Globus pallidus (tissue), 1 donor: ENCODE results near the gene PLB1.

Source experiments
- DNase-seq: peaks from one replicate; pipeline ENCODE4 v3.0.0-alpha.2; 2015; ENCODE audit warnings: low spot score

PLB1 gene

DNA sequence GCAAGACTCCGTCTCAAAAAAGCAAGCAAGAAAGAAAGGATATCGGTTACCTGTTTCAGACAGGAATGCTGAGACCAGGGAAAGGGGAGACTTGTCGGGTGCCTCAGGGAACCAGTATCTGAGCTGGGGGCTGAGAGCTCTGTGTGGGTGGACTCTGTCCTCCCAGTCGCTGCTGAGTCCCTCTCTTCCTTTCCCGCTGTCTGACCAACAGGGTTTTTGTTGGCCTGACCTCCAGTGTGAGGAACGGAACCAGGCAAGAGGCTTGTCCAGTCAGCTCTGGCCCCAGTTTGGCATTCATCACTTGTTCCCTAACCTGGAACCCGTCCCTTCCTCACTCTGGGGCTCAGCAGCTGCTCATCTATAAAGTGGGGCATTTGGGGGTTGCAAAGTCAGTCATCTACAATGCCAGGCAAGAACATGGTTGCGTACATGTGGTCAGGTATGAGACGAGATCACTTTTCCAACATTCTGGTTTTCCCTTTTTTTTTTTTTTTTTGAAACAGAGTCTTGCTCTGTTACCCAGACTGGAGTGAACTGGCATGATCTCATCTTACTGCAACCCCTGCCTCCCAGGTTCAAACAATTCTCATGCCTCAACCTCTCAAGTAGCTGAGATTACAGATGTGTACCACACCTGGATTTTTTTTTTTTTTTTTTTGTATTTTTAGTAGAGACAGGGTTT lies 116.4 kb downstream of the PLB1 start:
- DNase-seq = no peak

DNA sequence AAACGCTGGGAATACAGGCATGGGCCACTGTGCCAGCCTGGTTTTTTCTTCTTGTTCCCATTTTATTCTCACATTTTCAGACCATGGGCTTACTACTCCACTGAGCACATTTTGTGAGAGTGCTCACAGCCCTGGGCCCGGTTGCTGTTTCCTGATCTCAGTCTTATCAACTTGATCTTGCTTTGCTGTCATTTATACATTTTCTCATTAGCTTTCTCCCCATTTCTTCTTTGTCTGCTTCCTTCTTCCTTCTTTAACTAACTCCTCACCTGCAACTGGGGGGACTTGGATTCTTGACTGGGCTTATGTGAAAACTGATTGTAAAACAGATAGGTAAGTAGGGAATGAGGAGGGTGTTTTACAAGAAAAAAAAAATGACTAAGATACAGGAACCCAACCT lies 117.3 kb downstream of the PLB1 start:
- DNase-seq = no peak

DNA sequence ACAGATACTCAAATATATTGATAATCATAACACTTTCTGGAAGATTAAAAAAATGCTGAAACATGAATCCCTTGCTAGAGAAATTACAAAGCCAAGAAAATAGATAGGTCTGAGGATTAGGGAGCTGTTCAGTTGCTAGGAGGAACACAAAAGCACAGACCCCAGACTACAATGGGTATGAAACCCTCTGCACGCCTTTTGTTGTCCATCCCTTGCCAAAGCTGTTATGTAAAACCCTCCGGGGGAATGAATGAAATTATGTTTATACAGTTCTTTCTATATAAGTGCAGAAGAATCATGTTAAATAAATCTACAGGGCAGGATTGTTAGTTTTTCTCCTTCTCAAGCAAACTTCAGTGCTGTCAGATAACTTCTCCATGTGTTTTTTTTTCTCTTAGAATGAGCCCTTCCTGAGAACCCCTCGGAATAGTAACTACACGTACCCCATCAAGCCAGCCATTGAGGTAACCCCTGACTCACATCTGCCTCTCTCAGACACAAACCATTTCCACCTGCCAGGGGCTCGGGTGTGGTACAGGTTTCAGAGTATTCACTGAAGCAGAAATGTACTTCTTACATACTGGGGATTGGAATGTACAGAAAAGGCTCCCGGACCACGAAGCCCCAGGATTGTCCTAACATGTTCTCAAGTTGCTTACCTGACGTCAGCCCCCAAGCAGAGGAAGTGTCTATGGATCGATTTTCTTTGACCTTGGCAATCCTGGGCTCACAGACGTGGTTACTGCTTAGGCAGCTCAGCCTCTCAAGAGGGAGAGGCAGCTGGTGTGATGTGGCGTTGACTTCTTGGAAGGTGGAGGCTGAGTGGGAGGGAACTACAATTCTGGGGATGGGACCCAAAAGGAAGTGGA lies 118.0 kb downstream of the PLB1 start:
- DNase-seq = no peak

DNA sequence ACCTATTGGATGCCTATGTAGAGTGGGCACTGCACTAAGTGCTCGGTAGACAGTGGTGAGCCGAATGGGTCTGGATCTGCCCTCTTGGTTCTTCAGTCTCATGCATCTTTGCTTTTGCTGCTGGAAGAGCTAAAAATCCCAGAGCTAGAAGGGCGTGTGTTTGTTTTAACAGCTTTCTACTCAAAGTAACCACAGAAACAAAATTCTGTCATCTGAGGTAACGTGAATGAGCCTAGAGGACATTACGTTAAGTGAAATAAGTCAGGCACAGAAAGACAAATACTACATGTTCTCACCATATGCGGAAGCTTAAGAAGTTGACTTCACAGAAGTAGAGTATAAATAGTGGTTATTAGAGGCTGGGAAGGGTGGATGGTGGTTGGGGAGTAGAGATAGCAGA lies 119.8 kb downstream of the PLB1 start:
- DNase-seq = no peak

DNA sequence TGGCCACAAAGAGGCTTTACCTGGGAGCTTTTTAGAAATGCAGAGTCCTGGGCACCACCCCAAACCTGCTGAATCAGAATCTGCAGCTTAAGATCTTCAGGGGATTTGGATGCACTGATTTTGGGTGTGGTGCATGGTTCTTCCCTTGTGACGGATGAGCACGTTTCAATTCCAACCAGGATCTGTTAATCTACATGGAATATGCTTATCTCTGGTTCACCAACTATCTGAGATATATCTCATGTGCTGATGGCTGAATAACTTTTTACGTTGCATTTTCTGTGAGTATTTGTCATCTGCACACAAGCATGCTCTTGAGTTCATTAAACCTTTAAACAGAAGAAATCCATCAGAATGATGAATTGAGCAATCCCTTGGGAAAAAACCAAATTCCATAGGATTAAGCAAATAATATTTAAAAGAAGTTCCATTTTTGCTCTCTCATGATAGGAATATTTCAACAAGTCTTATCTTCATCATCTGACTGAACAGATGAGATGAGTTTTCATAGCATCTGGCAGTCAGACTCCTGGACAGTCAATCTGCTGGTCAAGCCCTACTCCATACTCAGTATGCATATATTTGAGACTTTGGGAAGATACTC lies 120.6 kb downstream of the PLB1 start:
- no peak for DNase-seq

DNA sequence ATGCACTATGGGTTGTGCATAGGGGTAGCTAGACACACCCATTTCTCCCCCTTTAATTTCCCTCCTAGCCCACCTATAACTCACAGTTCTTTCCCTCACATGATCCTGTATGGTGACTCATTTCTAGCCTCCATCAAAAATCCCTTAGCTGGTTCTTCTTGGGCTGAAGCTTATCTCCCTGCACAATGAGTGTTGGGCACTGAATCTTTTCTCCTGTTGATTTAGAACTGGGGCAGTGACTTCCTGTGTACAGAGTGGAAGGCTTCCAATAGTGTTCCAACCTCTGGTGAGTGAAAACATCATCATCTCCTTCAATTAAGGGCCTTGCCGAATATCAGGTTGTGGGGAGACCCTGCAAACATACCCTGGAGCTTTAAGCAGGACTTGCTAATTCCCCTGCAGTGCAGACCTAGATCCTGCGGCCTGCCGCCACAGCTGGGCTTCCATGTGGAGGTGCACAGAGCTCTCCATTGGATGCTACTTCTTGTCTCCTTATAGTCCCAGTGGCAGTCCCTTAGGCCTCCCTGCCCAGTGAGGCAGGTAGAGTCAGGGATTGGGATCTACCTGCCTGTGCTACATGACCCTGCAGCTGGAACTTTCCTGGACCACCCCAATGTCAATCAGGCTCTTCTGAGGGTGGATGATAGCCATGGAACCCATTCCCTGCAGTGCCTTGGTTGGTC lies 121.8 kb downstream of the PLB1 start:
- no peak for DNase-seq

DNA sequence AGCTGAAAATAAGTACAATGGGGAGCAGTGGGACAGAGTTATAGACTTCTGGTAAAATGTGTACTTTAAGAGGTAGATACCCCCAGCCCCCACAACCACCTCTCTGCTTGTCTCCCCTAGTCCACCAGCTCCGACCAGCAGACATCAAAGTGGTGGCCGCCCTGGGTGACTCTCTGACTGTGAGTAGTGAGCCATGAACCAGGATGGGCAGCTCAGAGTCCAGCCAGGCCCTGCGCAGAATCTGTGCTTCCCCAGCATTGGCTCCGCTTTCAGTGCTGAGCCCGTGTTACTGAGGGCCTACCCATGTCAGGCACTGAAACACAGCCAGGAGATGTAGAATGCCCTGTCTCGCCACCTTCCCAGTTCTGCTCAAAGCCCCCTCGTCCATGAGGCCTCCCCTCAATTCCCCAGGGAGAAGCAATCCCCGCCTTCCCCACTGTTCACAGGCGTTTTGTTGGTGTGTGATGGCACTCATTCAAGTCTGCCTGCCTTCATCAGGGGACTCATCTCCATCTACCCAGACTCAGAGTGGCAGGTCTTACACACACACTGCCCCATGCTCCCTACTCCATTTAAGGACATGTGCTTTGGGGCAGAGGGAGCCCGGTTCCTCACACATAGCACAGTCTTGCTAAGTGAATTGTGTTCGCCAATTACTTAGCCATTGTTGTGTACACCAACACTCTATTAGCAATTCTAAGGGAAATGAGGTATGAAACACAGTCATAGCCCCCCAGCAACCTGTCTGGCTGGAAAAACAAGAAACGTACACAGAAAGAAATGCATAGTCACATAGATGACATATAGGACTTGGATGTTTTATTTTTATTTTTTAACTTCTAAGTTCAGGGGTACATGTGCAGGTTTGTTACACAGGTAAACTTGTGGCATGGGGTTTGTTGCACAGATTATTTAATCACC lies 122.6 kb downstream of the PLB1 start:
- no peak for DNase-seq

DNA sequence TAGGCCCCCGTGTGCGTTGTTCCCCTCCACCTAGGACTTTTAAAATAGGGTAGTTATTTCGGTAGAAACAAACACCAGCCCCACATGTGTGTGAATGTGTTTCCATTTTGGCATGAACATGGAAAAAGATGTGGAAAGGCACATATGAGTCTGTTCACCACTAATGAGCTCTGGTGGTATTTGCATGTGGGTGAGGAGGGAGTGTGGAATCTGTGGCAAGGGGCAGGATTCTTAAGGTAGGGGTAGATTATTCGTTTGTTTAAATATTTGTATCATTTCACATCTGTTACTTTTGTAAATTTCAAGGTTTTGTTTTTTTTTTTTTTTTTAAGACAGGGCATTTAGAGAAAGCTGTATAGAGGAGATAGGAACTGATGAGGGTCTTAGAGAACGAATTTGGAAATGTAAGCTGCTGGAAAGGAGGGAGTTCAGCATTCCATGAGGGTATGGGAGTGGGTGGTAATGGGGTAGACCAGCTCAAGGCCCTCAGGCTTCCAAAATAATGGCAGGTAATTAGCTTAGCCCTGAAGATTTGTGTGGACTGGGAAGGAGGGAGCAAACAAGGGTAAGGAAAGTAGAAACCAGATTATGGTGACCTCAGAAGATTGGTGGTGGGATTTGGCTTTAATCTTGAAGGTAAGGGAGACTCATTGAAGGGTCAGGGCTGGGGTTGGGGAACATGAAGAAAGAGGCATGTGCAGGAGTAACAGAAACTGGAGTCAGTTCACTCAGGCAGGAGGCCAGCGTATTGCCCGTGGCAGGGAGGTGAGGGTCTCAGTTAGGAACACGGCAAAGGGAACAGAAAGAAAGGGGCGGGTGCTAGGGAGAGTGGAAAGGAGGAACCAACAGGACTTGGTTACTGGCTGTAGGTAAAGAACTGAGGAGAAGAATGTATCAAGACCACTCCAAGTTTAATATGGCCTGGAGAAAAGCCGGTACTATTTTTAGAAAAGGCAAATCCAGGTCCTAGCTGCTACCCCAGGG lies 123.6 kb downstream of the PLB1 start:
- no peak for DNase-seq

DNA sequence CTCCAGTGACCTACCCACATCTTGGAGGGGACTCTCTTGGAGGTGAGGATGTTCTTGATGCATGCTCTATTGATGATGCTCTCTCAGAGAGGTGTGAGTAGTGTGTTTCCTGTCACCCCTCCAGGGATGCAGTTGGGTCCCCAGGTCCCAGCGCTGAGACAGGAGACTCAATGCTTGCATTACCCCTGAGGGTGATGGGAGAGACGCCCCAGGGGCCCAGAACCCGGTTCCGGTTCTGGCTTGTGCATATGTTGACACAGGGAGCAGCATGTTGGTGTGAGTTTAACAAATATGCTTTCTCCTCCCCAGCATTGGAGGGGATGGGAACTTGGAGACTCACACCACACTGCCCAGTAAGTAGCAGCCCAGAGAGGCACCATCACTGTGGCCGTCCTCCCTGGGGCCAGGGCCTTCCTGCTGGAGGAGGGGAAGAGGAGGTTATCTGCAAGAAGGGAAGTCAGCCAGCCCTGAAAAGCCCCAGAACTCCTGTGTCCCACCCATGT lies 124.5 kb downstream of the PLB1 start:
- DNase-seq = no peak

DNA sequence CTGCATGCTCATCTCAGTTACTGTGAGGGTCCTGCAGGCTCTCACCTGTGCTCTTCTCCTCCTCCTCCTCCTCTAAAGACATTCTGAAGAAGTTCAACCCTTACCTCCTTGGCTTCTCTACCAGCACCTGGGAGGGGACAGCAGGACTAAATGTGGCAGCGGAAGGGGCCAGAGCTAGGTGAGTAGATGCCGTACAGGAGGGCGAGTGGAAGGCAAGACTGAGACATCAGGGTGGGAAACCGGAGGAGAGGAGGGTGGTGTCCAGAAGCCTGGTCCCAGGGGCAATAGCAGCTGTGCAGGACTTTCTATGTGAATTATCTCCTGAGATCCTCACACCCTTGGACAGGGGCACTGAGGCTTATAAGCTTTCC lies 124.9 kb downstream of the PLB1 start:
- no peak for DNase-seq

DNA sequence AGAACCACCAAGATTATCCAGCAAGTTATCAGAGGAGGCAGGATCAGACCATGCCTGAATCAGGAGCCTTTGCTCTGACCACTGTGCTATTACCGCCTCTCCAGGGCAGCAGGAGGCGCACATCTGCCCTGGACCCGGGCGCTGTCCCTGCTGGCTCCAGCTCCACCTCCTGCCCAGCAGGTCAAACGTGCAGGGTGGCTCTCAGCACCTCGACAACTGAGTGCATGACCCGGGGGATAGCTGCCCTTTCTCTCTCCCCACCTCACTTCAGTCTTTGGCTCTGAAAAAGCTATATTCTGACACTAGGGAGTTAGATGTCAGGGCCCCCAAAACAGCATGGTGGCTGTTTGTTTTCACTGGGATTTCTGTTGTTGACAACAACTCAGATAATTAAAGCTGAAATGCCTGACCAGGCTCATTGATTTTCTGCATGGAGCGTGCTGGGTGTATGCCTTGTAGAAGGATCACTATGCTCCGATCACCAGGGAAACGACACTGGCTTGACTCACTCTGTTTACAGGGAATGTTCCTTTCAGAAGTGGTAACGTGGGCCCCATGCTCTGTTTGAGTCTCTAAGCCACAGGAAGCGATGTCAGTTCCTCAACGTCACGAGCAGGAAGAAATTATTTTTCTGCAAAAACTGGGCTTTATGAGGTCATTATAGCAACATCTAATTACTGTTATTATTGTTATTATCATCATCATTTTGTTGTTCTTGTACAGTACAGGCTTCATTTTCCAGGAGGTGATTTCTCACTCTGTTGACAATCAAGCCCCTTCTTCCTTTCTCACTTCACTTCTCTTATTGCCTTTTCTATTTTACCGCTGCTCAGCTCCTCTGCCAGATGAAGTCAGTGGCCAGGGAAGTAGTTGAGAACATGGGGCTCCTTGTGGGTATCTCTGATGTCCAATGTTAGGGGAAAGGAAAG lies 125.6 kb downstream of the PLB1 start:
- DNase-seq = peak; percentile 56

DNA sequence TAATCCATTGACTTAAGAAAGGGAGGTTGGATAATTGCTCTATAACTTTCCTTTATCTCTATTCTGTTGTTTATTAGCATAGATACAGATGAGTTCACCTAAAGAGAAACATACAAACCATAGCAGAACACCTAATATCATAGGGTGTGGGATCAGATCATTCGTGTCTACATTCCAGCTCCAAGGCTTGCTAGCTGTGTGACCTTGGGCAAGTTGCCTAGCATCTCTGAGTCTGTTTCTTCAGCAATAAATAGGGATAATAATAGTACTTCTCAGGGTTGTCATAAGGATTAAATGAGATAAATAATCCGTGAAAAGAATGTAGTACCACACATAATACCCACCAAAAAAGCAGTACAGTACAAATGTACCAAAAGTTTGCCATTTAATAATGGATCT lies 126.2 kb downstream of the PLB1 start:
- DNase-seq = no peak

DNA sequence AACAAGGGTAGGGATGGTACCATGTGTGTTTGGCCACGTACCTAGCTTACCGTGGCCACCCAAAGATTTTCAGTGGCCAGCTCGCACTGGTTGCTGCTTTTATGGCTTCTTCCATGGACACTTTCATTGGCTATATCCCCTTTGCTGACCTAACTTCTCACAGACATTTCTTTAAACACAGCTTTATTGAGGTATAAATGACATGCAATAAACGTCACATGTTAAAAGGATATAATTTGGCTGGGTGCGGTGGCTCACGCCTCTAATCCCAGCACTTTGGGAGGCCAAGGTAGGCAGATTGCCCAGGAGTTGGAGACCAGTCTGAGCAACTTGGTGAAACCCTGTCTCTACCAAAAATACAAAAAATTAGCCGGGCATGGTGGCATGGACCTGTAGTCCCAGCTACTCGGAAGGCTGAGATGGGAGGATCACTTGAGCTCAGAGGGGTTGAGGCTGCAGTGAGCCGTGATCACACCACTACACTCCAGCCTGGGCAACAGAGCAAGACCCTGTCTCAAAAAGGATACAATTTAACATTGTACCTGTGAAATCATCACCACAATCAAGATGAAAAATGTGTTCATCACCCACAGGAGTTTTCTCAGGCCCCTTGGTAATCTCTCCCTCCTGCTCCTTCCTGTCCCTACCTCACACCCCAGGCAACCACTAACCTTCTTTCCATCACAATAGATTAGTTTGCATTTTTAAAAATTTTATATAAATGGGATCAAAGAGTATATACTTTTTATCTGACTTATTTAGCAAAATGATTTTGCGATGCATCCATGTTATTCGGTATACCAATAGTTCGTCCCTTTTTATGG lies 127.9 kb downstream of the PLB1 start:
- DNase-seq = no peak

DNA sequence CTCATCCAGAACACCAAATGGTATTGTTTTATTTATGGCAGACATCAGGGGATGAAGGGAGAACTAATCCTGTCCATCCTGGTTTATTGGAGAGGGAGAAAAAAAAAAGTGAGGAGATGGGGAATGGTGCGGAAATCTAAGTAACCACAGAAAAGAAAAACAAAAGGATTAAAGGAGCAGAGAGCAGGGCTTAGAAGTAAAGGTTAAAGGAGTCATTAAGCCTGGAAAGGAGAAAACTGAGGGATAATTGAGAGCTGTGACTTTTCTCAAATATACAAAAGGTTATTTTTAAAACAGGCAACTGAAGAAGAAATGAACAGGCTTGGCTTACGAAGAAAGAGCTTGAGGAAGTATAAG lies 128.6 kb downstream of the PLB1 start:
- no peak for DNase-seq

DNA sequence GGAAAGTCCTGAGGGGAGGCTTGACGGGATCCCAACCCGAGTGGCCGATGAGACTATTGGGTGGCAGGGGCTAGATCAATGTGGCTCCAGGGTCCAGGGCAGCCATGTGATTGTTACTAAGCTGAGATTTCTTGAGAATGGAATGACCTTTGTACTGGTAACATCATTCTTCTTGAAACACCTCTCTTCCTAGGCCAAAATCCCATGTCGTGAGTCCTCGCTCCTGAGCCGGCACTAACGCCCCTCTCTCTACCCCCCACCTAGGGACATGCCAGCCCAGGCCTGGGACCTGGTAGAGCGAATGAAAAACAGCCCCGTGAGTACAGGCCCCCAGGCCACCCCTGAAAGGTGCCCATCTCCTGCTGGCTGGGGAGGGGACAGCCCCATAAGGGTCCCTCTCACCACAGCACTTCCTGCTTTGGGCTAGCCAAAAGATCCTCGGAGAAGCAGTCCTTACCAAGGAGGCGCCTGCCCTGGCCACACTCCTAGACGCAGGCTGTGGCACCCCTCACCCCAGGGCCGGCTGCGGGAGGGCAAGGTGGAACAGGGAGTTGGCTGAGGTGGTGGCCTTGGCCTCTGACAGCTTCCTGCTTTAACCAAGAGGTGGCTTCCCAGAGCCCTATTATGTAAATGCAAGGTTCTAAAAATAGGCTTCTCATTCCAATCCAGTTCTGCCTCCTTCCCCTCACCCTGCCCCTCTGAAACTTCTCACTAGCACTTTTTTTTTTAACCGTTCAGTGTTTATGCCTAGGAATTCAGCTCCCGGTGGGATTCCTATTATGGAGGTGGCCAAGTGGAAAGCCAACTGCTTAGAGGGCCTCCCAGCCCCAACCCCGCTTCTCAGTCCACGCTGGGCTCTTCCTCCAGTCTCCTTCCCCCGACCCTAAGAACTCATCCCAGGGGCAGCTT lies 129.2 kb downstream of the PLB1 start:
- peak; percentile 29 for DNase-seq

DNA sequence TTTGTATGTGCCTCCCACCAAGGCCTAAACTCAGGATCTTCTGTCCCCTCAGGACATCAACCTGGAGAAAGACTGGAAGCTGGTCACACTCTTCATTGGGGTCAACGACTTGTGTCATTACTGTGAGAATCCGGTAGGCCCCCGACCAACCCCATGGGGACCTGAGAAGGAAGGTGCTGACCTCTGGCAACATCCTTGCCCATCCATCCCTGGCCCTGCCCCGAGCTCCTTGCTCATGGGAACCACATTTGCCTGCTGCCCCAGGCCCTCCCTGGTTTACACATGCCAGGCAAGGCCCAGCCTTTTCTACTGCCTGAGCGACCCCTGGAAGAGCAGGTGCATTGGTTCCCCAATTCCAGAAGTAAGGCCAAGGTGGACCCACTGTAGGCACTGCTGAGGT lies 130.5 kb downstream of the PLB1 start:
- no peak for DNase-seq

DNA sequence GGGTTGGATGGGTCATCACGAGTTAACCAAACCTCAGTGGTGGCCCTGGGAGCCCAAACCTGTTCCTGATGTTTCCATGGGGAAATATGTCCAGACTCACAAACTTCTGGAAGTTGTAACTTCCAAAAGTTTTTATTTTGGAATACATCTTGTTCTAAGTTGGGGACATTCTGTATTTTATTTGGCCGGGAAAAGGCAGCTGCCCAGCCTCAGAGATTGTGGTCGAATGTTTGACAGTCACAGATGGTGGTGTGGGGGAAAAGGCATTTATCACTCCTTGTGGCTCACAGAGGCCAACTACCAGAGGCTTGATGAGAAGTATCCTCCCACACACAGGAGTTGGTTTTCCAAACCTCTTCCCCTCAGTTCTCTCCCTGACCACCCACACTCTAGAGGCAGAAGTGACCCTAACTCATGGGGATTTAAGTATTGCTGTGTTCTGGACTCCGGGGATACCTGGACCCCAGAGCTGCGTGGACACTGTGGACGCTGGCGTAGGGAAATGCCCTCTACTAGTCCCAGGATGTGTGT lies 131.1 kb downstream of the PLB1 start:
- DNase-seq = no peak
